Left colon (tissue), 2 donors: ENCODE data around the gene NOL7. TPM values are rescaled to one million over a fixed set of nuclear protein-coding genes. Genes with fewer than 3 reads are reported as not detected.

Experiments used
- ATAC-seq: fragments of 200-7000 bp; cut with Tn5 transposase; one replicate; pipeline ENCODE4 v1.9.1; 2020; ENCODE audit warnings: mild to moderate bottlenecking, moderate library complexity
- DNase-seq, 2 donors: peaks; one replicate each; pipeline ENCODE4 v3.0.0-alpha.2; 2020
- intact Hi-C, 2 donors: fragments of 100-400 bp; cut with DNase I in 1 of 2; cut with micrococcal nuclease in 1 of 2; formaldehyde crosslinking; loops; one replicate each; pipeline versions ENCODE4 v1.11.2 to v1.14.0; 2022; cut with DNase I, micrococcal nuclease
- long read RNA-seq: library from polyadenylated mRNA; unstranded; transcript quantifications from one replicate; pipeline ENCODE4 v2.0.0, GENCODE V29; 2021
- total RNA-seq, 2 donors: library from RNA; stranded (reverse); fragmentation: NEBNext Ultra II Directional; extraction: Animal tissue kit (Norgen Biotek cat#: 25700); gene quantifications; one replicate each; pipeline ENCODE4 v1.2.1, GENCODE V29; 2021
- donor health status: DM: no; HTN: no; CAD: no.
- donor health status: DM: yes; HTN: yes; CAD: no.

NOL7 gene
- total RNA-seq, result 10 to 100 TPM; 49.5 to 55.6 TPM
- long read RNA-seq, transcript NOL7-202 (8 exons, 1,184 nt), result major isoform, 117 of 138 reads
- long read RNA-seq, partial matches to known transcripts, result 12 of 138 reads
- long read RNA-seq, other reads (novel, unspliced or antisense), result 4 of 138 reads

DNA sequence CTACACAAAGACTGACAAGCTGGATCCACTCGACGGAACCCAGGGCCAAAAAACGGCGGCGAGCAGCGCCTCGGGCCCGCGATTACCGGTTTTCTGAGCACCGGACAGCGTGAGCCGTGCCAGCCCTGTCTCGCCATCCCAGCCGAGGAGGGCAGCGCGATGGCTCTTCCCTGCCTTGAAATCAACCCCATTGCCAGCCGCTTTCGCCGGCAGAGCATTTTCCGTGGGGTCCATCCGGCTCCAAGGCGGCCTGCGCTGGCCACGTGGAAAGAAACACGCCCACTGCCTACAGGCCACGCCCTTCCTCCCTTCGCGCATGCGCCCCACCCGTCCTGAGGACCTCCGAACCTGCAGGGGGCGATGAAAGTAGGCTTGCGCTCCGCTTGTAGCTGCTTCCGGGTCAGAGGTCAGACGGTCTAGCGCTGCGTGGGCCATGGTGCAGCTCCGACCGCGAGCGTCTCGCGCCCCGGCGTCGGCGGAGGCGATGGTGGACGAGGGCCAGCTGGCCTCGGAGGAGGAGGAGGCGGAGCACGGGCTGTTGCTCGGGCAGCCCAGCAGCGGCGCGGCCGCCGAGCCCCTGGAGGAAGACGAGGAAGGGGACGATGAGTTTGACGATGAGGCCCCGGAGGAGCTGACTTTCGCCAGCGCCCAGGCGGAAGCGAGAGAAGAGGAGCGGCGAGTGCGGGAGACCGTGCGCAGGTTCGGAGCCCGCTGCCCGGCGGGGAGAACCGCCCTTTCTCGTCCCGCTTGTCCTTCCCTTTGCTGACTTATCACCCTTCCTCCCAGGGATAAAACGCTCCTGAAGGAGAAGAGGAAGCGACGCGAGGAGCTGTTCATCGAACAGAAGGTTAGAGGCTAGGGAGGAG is at the start of gene NOL7:
NOL7 (plus strand) TSS at position 410 of the 866 bp plus-strand sequence; CDS start at position 434, 24 bp downstream.
- intact Hi-C loops, result loop anchor here (10.0 kb wide), 2 partner anchors 90 to 150 kb away; no protein-coding TSS in a partner anchor
- peak; percentile 93 for ATAC-seq
- DNase-seq, result peak; percentile 97

DNA sequence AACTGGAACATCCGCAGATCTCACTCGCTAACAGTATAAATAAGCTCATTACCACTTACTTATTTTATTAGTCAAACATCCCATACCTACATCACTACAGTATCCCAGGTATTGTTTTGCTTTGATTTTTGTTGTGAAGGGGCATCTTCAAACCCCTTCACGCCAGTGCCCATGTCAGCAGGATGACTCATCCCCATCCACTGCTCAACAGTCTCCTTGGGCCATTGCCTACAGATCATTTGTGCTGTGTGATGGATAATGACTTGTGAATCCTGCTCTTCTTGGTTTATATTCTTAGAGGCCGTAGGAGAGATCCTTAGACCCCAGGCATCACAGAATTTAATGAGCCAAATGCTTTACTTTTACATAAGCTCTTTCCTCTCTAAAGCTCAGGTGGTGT is 49.2 kb upstream of the NOL7 start:
- DNase-seq, result no peak
- intact Hi-C loops, result no loop called here
- no peak for ATAC-seq

DNA sequence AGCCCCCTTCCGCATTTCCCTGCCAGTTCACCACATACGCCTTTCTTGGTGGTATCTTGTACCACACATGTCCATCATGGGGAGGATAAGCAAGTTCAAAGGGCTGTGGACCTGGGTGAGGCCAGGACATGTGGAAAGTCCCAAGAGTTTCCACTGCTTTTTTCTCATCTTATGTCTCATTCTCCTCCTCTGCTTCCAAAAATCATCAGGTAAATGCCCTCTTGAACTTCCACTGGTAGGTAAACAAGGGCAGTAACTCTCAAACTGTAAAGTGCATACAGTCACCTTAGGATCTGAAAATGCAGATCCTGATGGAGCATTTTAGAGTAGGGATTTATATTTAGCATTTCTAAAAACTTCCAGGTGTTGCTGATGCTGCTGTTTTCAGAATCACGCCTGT is 48.6 kb upstream of the NOL7 start:
- no peak for ATAC-seq

DNA sequence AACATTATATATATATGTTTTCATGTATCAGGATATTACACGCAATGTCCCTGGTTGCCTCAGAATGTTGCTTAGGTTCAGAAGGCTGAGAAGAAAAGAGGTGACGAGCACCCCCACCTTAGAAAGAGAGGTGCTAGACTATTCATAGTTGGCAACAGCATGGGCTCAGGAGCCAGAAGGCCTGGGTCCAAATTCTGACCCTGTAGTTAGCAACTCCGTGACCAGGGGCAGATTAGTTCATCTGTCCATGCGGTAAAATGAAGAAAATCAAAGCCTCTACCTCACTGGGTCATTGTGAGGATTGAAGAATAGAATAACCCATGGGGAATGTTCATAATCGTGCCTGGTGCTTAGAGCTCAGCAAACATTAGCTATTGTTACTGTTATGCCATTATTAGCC is 46.2 kb upstream of the NOL7 start:
- ATAC-seq (no peak), DNase-seq (no peak)
- intact Hi-C loops, result no loop called here

More for the DNA sequence above, 48.6 kb upstream of the NOL7 start:
- intact Hi-C loops, result no loop called here
- no peak for DNase-seq

DNA sequence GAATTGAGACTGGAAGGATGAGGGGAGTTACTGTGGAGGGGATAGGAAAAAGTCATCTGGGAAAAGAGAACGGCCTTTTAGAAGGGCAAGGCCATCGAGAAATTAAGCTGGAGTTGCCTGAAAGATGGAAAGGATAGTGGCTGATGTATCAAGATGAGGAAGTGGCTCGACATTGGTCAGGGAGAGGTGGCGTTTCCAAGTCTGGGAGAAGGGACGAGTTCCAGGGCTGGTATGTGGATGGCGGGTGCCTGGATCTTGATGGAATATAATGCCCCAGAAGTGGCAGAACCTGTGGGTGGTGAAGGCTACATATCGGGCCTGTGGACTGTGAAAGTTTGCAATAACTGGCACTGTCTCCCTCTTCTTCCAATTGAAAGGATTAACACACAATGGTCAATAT is 42.9 kb upstream of the NOL7 start:
- intact Hi-C loops, result no loop called here
- no peak for ATAC-seq
- no peak for DNase-seq

DNA sequence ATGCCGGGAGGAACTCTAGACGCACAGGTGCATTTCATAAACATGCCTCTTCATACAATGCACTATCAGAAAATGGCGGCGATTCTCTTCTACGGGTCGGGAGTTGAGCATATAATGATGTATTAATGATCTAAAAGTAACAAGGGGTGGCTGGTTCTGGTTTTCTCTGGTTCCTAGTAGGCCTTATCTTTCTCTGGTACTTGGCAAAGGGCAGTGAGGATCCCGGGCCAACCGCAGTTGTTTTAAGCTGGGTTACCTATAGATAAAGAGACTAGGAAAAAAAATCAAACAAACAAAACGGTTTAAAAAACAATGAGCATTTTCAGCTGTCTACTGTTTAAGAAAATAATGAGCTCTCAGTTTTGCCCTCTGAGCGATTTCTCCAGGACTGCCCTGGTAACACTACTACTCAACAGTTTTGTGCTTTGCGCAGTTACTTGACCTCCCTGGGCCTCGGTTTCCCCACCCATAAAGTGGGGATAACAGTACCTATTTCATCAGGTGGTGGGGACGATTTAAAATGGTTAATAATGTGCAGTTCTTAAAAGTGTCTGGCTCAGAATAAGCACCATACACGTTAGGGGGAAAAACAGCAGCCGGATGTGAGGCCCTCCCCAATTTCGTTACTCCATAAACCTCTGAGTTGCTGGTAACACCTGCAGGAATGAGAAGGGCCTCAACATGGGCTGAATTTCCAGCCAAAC is 42.0 kb upstream of the NOL7 start:
- intact Hi-C loops, result no loop called here
- no peak for ATAC-seq
- no peak for DNase-seq

DNA sequence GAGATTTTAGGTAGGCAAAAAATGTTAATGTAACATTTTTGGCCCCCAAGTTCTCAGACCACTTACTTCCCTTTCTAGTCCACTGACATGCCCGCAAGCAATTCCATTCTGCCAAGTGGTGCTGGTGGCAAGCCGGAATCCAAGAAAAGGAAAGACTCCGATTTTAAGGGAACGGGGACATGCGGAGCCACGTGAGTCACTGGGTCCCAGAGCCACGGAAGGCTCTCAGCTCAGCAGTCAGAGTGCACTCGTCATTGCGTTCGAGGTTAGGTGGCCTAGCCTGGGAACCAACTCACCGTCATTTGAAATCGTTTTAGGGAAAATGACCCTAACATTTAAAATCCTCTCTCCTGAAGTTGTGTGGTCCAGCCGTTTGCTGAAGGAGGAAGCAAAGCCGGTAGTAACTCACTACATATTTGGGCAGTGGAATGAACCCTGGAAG is 41.4 kb upstream of the NOL7 start:
- intact Hi-C loops, result no loop called here
- ATAC-seq, result no peak
- peak; percentile 44 to 52 for DNase-seq

DNA sequence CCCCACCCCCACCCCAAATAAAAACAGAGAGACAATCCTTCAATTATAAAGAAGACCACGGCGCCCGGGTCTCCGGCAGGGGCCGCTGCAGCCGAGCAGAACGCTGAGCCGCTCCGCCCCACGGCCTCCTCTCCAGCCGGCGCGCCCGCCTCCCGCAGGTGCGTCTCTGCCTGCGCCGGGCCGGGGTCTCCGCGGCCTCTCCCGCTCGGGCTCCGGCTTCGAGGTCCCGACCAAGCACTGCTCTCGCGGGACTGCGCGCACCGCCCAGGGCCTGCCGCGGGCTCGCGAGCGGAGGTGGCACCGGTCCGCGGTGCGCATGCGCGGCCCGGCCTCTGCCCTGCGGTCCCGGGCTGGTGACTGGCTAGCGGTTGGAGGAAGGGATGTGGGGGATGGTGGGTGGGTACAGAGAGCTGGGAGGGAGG is 41.0 kb upstream of the NOL7 start:
- peak; percentile 89 for ATAC-seq
- intact Hi-C loops, result no loop called here
- DNase-seq, result peak in 1 of 2 donors; percentile 96

DNA sequence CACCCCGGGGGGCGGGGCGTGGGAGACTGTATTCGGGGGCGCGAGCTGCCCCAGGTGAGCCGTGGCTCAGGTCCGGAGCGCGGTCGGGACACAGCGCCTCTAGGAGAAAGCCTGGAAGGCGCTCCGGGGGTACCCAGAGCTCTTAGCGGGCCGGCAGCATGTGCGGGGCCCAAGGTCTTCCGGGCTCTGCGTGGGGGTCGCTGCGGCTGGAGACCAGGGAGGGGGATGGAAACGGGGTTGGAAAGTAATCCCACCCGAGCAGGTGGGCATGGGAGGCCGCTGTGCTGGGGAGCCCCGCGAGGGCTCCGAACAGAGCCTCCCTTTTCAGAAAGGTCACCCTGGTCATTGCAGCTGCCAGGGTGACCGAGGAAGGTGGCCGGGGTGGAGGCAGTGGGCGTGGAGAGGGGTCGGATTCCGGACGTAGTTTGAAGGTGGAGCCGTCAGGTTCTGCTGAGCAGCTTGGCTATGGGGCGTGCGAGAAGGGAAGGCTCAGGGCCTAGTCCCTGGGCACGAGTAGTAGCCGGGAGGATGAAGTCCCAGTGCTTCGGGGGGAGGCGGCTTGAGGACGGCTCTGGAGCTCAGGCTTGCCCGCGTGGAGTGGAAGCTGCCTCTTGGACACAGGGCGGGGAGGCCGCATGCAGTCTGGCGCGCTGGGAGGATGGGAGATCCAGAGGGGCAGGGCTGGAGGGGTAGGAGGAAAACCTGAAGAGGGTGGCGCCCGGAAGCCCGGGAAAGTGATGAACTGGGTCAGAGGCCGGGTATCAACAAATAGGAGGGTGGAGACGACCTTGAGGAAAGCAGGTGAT is 40.4 kb upstream of the NOL7 start, which contains the start of gene SIRT5:
SIRT5 (plus strand) TSS at position 31 of the 806 bp plus-strand sequence. CDS start 9,510 bp downstream, outside the sequence.
- intact Hi-C loops, result no loop called here
- ATAC-seq (peak; percentile 83), DNase-seq (peak; percentile 94 to 95)

DNA sequence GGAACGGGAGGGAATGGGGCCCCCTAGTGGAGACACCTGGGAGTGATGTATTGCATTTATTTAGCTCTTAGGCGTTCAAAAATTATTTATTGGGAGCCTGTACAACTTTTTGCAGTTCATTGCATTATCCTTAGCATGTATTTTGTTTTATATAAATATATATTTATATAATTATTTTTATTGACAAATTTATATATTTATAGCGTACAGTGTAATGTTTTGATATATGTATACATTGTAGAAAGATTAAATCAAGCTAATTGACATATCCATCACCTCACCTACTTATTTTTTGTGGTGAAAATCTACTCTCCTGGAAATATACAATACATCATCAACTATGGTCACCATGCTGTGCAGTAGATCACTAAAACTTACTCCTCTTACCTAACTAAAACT is 39.8 kb upstream of the NOL7 start:
- no peak for DNase-seq
- no peak for ATAC-seq
- intact Hi-C loops, result no loop called here

DNA sequence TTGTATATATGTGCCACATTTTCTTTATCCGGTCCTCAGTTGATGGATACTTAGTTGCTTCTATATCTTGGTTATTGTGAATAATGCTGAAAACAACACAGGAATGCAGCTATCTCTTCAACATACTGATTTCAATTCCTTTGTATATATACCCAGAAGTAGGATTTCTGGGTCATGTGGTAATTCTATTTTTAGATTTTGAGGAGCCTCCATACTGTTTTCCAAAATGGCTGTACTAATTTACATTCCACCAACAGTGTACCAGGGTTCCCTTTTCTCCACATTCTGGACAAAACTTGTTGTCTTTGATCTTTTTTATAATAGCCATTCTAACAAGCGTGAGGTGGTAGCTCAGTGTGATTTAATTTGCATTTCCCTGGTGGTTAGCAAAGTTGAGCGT is 39.1 kb upstream of the NOL7 start:
- intact Hi-C loops, result no loop called here
- no peak for DNase-seq
- ATAC-seq, result no peak

DNA sequence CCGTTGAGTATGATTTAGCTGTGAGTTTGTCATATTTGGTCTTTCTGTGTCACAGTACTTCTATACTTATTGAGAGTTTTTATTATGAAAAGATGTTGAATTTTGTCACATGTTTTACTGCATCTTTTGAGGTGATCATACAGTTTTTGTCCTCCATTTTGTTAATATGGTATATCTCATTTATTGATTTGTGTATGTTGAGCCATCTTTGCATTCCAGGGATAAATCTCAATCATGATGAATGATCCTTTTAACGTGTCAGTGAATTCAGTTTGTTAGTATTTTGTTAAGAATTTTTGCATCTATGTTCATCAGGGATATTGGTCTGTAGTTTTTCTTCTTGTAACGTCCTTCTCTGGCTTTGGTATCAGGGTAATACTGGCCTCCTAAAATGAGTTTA is 37.2 kb upstream of the NOL7 start:
- DNase-seq (no peak), ATAC-seq (no peak)
- intact Hi-C loops, result no loop called here

DNA sequence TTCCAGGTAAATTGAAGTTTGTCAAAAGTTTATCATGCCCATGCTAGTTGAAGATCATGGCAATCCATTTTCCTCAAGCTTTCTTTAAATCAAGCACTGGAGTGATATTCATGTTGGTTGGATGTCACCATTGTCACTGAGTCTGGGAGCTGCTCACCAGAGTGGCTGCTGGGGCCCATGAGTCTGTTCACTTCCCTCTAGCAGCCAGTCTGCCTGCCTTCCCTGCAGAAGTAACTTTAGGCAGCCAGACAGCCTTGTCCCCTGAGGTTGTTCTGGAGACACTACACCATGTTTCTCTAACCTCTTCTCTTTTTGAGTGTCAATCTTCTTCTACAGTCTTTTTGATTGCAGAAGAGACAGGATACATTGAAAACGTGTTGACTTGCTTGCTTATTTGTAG is 35.2 kb upstream of the NOL7 start:
- no peak for DNase-seq
- ATAC-seq, result no peak
- intact Hi-C loops, result no loop called here

DNA sequence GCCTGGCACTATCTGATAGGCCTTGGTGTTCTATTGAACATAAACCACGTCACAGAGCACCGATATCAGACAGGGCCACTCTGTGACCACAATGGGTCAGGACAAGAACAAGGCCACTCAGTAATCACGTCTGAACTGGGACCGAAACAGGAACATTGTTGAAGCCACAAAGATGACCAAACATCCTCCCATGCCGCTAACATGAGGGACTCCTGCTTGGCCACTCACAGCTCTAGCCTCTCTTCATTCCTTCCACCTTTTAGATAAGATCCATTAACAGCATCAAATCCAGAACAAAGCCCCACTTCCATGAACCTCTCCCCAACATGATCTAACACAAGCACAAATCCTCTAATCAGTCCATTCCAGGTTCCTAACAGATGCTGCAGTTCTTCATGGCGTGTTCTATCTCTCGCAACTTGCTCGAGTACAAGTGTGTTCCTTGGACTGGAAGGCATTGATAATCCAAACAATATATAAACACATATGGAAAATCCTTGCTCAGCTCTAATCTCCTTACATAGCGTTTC is 33.4 kb upstream of the NOL7 start:
- no peak for ATAC-seq
- no peak for DNase-seq
- intact Hi-C loops, result no loop called here

DNA sequence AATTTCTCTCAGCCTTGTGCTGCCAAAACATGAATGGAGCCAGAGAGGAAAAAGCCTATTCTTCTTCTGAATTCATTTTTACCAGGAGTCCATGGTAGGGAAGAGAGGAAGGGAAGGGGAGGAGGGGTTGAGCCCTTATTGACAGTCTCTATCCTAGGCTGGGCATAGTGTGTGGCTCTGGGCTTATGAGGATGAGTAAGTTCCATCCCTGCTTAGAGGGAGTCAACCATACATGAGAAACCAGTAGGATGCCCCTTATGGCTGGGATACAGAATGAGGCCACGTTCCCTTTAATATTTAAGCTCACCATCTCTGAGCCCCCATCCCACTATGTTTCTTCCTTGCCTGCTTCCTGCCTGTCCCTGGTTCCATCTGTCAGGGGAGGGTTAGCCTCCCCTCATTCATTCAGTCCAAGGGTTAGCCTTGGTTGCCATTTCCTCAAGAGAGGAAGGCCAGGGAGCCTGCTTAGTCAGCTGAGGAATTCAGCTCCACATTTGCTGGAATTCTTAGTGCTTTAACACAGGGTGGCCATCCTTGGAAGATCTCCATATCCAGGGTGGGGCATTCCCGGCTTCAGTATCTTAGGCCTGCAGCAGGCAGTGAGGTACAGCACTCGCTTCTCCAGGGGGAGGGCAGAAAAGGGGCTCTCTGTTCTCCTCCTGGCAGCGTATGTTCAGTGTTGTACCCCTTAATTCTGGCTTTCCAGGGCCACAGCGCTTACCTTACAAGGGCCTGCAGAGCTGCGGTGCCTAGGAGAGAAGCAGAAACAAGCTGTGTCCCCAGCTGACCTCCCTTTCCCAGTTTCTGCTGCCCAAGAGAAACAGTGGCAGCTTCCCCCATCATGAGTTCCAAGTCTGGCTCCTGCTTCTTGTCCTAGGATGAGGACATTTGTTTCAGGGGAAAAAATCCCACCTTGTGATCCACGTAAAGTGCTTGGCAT is 28.3 kb upstream of the NOL7 start:
- intact Hi-C loops, result no loop called here
- DNase-seq, result no peak
- ATAC-seq, result no peak

DNA sequence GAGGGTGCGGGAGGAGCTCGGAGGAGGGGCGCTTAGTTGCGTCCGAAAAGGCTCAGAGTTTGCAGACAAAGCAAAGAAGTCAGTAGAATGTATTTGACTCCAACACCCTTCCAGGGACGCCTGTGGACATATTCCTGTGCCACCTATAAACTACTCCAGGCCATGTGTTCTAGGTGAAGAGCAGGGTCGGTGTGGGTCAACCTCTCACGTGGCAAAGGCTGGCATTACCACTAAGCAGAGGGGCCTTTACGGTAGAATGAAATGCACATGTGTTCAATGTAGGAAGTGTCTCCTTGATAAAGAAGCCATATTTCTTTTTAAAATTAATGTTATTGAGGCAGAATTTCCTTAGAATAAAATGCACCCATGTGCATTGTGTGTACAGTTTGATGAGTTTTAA is 25.3 kb upstream of the NOL7 start:
- ATAC-seq, result no peak
- intact Hi-C loops, result no loop called here
- DNase-seq, result no peak

DNA sequence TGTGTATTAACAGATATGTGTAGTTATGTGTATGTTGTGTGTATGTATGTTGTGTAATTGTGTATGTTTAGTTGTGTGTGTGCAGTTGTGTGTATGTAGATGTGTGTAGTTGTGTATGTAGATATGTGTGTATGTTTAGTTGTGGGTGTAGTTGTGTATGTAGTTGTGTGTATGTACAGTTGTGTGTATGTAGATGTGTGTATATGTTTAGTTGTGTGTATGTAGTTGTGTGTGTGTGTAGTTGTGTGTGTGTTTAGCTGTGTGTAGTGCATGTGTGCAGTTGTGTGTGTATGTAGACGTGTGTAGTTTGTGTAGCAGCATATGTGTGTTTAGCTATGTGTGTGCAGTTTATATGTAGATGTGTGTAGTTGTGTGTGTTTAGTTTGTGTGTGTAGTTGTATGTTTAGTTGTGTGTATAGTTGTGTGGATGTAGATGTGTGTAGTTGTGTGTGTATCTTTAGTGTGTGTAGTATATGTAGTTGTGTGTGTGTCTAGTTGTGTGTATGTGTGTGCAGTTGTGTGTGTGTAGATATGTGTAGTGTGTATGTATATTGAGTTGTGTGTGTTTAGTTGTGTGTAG is 24.5 kb upstream of the NOL7 start:
- ATAC-seq (no peak), DNase-seq (no peak)
- intact Hi-C loops, result no loop called here
